Esophagus muscularis mucosa (tissue), 4 donors: ENCODE data around the gene FGFRL1.

Source experiments
- EP300 ChIP-seq: sonication (generic); formaldehyde crosslinking; IDR thresholded peaks from one replicate; pipeline ENCODE4 v1.6.1; 2017; ENCODE audit warnings: antibody characterized with exemption
- POLR2A ChIP-seq: fragments of 450-650 bp; IDR thresholded peaks from one replicate; pipeline ENCODE4 v1.6.1; 2017; ENCODE audit warnings: antibody characterized with exemption, moderate library complexity, mild to moderate bottlenecking, low read depth
- POLR2AphosphoS5 ChIP-seq, 2 donors: sonication (generic); formaldehyde crosslinking; IDR thresholded peaks; one replicate each; pipeline ENCODE4 v1.6.1; 2017; ENCODE audit warnings: antibody characterized with exemption in 2 of 2
- TF ChIP-seq, protein P1 (sequence below), 3 experiments: fragments of 200-600 bp in 2 of 3; fragments of 450-650 bp in 1 of 3; sonication (generic) in 2 of 3; IDR thresholded peaks; one replicate each; pipeline ENCODE4 v1.5.1; 2017 to 2019; ENCODE audit warnings: antibody characterized with exemption in 3 of 3, mild to moderate bottlenecking in 2 of 3, moderate library complexity in 1 of 3

DNA sequence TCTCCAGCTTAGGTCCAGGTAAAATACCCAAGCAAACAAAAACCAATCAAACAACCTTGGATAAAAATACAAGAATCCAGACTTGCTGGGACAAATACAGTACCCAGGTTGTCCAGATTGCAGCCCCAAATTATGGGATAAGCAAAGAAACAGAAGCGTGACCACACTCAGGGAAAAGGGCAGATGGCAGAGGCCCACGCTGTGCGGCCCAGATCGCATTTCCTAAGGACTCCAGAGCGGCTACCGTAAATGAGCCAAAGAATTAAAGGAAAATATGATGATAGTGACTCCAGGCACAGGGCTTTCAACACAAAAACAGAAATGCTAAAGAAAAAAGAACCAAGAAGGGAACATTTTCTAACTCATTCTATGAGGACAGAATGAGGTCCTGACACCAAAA, 50.3 kb downstream of the FGFRL1 start:
- TF ChIP-seq EP300 = no peak
- TF ChIP-seq POLR2A = no peak
- TF ChIP-seq, protein P1, sequence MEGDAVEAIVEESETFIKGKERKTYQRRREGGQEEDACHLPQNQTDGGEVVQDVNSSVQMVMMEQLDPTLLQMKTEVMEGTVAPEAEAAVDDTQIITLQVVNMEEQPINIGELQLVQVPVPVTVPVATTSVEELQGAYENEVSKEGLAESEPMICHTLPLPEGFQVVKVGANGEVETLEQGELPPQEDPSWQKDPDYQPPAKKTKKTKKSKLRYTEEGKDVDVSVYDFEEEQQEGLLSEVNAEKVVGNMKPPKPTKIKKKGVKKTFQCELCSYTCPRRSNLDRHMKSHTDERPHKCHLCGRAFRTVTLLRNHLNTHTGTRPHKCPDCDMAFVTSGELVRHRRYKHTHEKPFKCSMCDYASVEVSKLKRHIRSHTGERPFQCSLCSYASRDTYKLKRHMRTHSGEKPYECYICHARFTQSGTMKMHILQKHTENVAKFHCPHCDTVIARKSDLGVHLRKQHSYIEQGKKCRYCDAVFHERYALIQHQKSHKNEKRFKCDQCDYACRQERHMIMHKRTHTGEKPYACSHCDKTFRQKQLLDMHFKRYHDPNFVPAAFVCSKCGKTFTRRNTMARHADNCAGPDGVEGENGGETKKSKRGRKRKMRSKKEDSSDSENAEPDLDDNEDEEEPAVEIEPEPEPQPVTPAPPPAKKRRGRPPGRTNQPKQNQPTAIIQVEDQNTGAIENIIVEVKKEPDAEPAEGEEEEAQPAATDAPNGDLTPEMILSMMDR (IDR thresholded peaks at IDR 0.05) = no peak
- TF ChIP-seq POLR2AphosphoS5 (IDR thresholded peaks at IDR 0.05) = no peak
